SK-N-SH (cell line): Measurements from ENCODE around the gene CDHR3. TPM values are rescaled to one million over a fixed set of nuclear protein-coding genes. Genes with fewer than 3 reads are reported as not detected.

Source experiments
- CTCF ChIA-PET: fragments of 300-600, 350-600 bp; formaldehyde crosslinking; extraction: SDS; loops from one replicate; lab custom pipeline; 2021; lab: Yijun Ruan, JAX
- POLR2A ChIA-PET: fragments of 350-600 bp; sonication (Branson Sonifier 250); formaldehyde crosslinking; extraction: SDS; loops from one replicate; lab custom pipeline; 2020; ENCODE audit warnings: antibody characterized with exemption, inconsistent platforms; lab: Yijun Ruan, JAX
- DNase-seq: peaks from one replicate; pipeline ENCODE4 v3.0.0; 2012
- H2AFZ ChIP-seq: fragments of 200-600 bp; sonication (generic); 2 replicates; pipeline ENCODE4 v1.8.1; 2016; ENCODE audit warnings: antibody characterized with exemption, mild to moderate bottlenecking, low read depth
- H3F3A ChIP-seq: fragments of 200-600 bp; sonication (generic); replicated peaks from 2 replicates; pipeline ENCODE3; 2016; ENCODE audit warnings: antibody characterized with exemption, mild to moderate bottlenecking; ENCODE audit not compliant: insufficient read depth
- H3K27ac ChIP-seq, 2 experiments: fragments of 200-500 bp in 1 of 2; fragments of 200-600 bp in 1 of 2; sonication (Bioruptor generic) in 1 of 2; sonication (generic), shearing (Covaris generic) in 1 of 2; 2 replicates each; pipeline versions ENCODE4 v1.5.1 to v1.6.1; 2014 to 2016; ENCODE audit warnings: low read depth in 2 of 2, inconsistent platforms in 1 of 2, low read length in 1 of 2, mild to moderate bottlenecking in 1 of 2, mixed read lengths in 1 of 2
- H3K27me3 ChIP-seq: fragments of 200-600 bp; sonication (generic), shearing (Covaris generic); 2 replicates; pipeline ENCODE4 v1.6.1; 2016; ENCODE audit warnings: mixed run types; ENCODE audit not compliant: insufficient read depth
- H3K36me3 ChIP-seq, 2 experiments: fragments of 200-500 bp in 1 of 2; fragments of 200-600 bp in 1 of 2; sonication (Bioruptor generic) in 1 of 2; sonication (generic) in 1 of 2; replicated peaks in 1 of 2; 2 replicates each; pipeline versions ENCODE3 to v1.5.1; 2014 to 2016; ENCODE audit warnings: low read length in 1 of 2, mild to moderate bottlenecking in 1 of 2; ENCODE audit not compliant: insufficient read depth in 2 of 2, control insufficient read depth in 1 of 2
- H3K4me1 ChIP-seq, 2 experiments: fragments of 200-500 bp in 1 of 2; fragments of 200-600 bp in 1 of 2; sonication (Bioruptor generic) in 1 of 2; sonication (generic), shearing (Covaris generic) in 1 of 2; 2 replicates each; pipeline versions ENCODE4 v1.5.1 to v1.6.1; 2014 to 2016; ENCODE audit warnings: low read depth in 1 of 2, low read length in 1 of 2, mixed run types in 1 of 2; ENCODE audit not compliant: insufficient read depth in 2 of 2, control insufficient read depth in 1 of 2
- H3K4me2 ChIP-seq: fragments of 200-600 bp; sonication (generic), shearing (Covaris generic); 2 replicates; pipeline ENCODE4 v1.6.1; 2017; ENCODE audit warnings: mixed run types
- H3K4me3 ChIP-seq, 2 experiments: fragments of 200-500 bp in 1 of 2; fragments of 200-600 bp in 1 of 2; sonication (Bioruptor generic) in 1 of 2; sonication (generic), shearing (Covaris generic) in 1 of 2; 2 replicates each; pipeline versions ENCODE4 v1.5.1 to v1.8.1; 2014 to 2016; ENCODE audit warnings: low read depth in 2 of 2, inconsistent platforms in 1 of 2, low read length in 1 of 2, mild to moderate bottlenecking in 1 of 2, mixed read lengths in 1 of 2, moderate library complexity in 1 of 2
- H3K79me2 ChIP-seq: fragments of 200-600 bp; sonication (generic); 2 replicates; pipeline ENCODE4 v1.8.1; 2017; ENCODE audit warnings: mild to moderate bottlenecking; ENCODE audit not compliant: insufficient read depth
- H3K9ac ChIP-seq: fragments of 200-600 bp; sonication (generic); 2 replicates; pipeline ENCODE4 v1.6.1; 2017; ENCODE audit warnings: mixed run types
- H3K9me2 ChIP-seq: fragments of 200-600 bp; sonication (generic); 2 replicates; pipeline ENCODE4 v1.6.1; 2017; ENCODE audit warnings: mixed run types
- H3K9me3 ChIP-seq: fragments of 200-600 bp; sonication (generic); 2 replicates; pipeline ENCODE4 v1.6.1; 2017; ENCODE audit warnings: mixed run types, mild to moderate bottlenecking, moderate library complexity
- H4K20me1 ChIP-seq: fragments of 200-600 bp; sonication (generic); 2 replicates; pipeline ENCODE4 v1.6.1; 2017; ENCODE audit warnings: mild to moderate bottlenecking, mixed run types; ENCODE audit not compliant: insufficient read depth
- ELF1 ChIP-seq: IDR thresholded peaks from 2 replicates; pipeline ENCODE4 v1.4.0; 2012
- EP300 ChIP-seq, 2 experiments: IDR thresholded peaks; 2 replicates each; pipeline versions ENCODE4 v1.4.0 to v1.6.1; 2012; ENCODE audit warnings: borderline replicate concordance in 1 of 2, low read depth in 1 of 2, low read length in 1 of 2
- EZH2phosphoT487 ChIP-seq: fragments of 200-600 bp; sonication (generic); IDR thresholded peaks from 2 replicates; pipeline ENCODE4 v1.6.1; 2017; ENCODE audit warnings: low read depth, mixed run types, mild to moderate bottlenecking, antibody characterized with exemption, moderate library complexity, borderline replicate concordance
- FOSL2 ChIP-seq: IDR thresholded peaks from 2 replicates; pipeline ENCODE4 v1.4.0; 2012; ENCODE audit warnings: low read depth, mild to moderate bottlenecking, moderate library complexity, borderline replicate concordance
- FOXJ3 ChIP-seq: sonication (generic); formaldehyde crosslinking; IDR thresholded peaks from 2 replicates; pipeline ENCODE4 v1.5.1; 2020; ENCODE audit warnings: mild to moderate bottlenecking, missing genetic modification reagents
- FOXM1 ChIP-seq: IDR thresholded peaks from 2 replicates; pipeline ENCODE4 v1.4.0; 2012; ENCODE audit warnings: low read depth, mild to moderate bottlenecking
- GABPA ChIP-seq: IDR thresholded peaks from 2 replicates; pipeline ENCODE4 v1.4.0; 2012; ENCODE audit warnings: low read depth, mild to moderate bottlenecking
- GATA2 ChIP-seq: sonication (generic); formaldehyde crosslinking; IDR thresholded peaks from 2 replicates; pipeline ENCODE4 v1.5.0; 2020; ENCODE audit warnings: mild to moderate bottlenecking, missing genetic modification reagents
- JUND ChIP-seq: IDR thresholded peaks from 2 replicates; pipeline ENCODE4 v1.4.0; 2012
- MEF2A ChIP-seq: IDR thresholded peaks from 2 replicates; pipeline ENCODE4 v1.4.0; 2012; ENCODE audit warnings: low read depth, borderline replicate concordance
- NRF1 ChIP-seq: IDR thresholded peaks from 2 replicates; pipeline ENCODE4 v1.6.1; 2012; ENCODE audit warnings: low read depth, mild to moderate bottlenecking, low read length
- RFX5 ChIP-seq: IDR thresholded peaks from 2 replicates; pipeline ENCODE4 v1.6.1; 2012; ENCODE audit warnings: mild to moderate bottlenecking, improper control_type of control experiment, low read length
- SMC3 ChIP-seq: IDR thresholded peaks from 2 replicates; pipeline ENCODE4 v1.6.1; 2012; ENCODE audit warnings: low read depth, low read length, improper control_type of control experiment
- TCF12 ChIP-seq: IDR thresholded peaks from 2 replicates; pipeline ENCODE4 v1.4.0; 2012
- TEAD4 ChIP-seq: IDR thresholded peaks from 2 replicates; pipeline ENCODE4 v1.4.0; 2012; ENCODE audit warnings: mild to moderate bottlenecking, borderline replicate concordance; ENCODE audit not compliant: insufficient read depth
- WGBS: methylation state at CpG from one replicate; pipeline ENCODE4 v1.1.6; 2017; ENCODE audit warnings: low lambda C conversion rate; 5-methylcytosine and 5-hydroxymethylcytosine counted together
- polyA plus RNA-seq, 3 experiments: library from polyadenylated mRNA; depleted of rRNA; stranded (reverse); fragments of >200 nt; gene quantifications; 2 replicates each; pipeline ENCODE4 v1.2.3, GENCODE V29; 2012
- TF ChIP-seq, protein P1 (sequence below): IDR thresholded peaks from 2 replicates; pipeline ENCODE4 v1.4.0; 2012; ENCODE audit warnings: low read depth, borderline replicate concordance
- TF ChIP-seq, protein P2 (sequence below): fragments of 200-600 bp; sonication (generic); IDR thresholded peaks from 2 replicates; pipeline ENCODE4 v1.6.1; 2017; ENCODE audit warnings: antibody characterized with exemption, mild to moderate bottlenecking, moderate library complexity
- TF ChIP-seq, protein P3 (sequence below): fragments of 150-350 bp; IDR thresholded peaks from 2 replicates; pipeline ENCODE4 v1.6.1; 2017; ENCODE audit warnings: antibody characterized with exemption, low read length, low read depth, borderline replicate concordance
- TF ChIP-seq, protein P4 (sequence below): IDR thresholded peaks from 2 replicates; pipeline ENCODE4; 2012
- TF ChIP-seq, protein P5 (sequence below): fragments of 150-350 bp; IDR thresholded peaks from 2 replicates; pipeline ENCODE4 v1.6.1; 2016; ENCODE audit warnings: mild to moderate bottlenecking, low read depth, low read length

Gene CDHR3
- polyA plus RNA-seq, 1 of the 3 experiments (the other 2 are of a cell fraction): 7.5 TPM

DNA sequence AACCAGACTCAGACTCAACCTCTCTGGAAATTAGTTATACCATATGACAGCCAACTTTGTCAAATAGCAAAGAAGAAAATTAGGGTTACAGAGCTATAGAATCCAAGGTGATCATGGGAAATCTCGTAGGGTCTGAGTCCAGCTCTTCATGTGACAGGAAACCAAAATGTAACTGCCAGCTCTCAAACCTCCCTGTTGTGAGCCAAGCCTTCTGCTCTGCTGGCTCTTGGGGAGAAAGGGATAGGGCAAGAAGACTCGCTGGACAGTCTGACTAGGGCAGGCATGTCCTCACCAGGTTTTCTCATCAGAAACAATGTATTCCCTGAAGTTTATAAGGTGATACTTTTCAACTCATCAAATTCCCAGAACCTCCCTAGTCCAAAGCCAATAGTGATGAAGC lies 63.0 kb downstream of the CDHR3 start:
- Histone ChIP-seq H3K27ac (no peak overlapping the region), H3K4me3 (no peak overlapping the region), H3K9me3 (no peaks in the 10 kb centered on the region), H3K27me3 (no peaks in the 10 kb centered on the region), H4K20me1 (no peaks in the 10 kb centered on the region), H3K4me1 (peaks cover 7 to 11% of the 10 kb centered on the region in 2 experiments; a peak in 1 of 4 replicates), H3F3A (no peaks in the 10 kb centered on the region), H3K36me3 (no peaks in the 10 kb centered on the region), H3K9ac (no peak overlapping the region), H3K9me2 (no peaks in the 10 kb centered on the region), H3K79me2 (no peaks in the 10 kb centered on the region), H3K4me2 (no peak overlapping the region), H2AFZ (no peak overlapping the region)
- POLR2A ChIA-PET: no interaction called here
- WGBS: 80% methylated on average over 2 of the region's 2 CpGs
- CTCF ChIA-PET: interaction anchor here (0.9 to 8.6 kb wide), 9 partner anchors 11 to 374 kb away, joined by 3 to 101 read pairs (median 7); no protein-coding TSS in a partner anchor
- no peak for DNase-seq
- TF ChIP-seq, protein P1, sequence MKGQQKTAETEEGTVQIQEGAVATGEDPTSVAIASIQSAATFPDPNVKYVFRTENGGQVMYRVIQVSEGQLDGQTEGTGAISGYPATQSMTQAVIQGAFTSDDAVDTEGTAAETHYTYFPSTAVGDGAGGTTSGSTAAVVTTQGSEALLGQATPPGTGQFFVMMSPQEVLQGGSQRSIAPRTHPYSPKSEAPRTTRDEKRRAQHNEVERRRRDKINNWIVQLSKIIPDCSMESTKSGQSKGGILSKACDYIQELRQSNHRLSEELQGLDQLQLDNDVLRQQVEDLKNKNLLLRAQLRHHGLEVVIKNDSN: no peak
- TF ChIP-seq GABPA (no peak), JUND (no peak), EP300 (IDR thresholded peaks at IDR 0.05; ENCODE audit: borderline replicate concordance in 1 of 2, low read depth in 1 of 2, low read length in 1 of 2) (no peak), GATA2 (CRISPR knock-in tag) (no peak), EZH2phosphoT487 (no peak), NRF1 (no peak), MEF2A (no peak), ELF1 (no peak), TCF12 (no peak)

DNA sequence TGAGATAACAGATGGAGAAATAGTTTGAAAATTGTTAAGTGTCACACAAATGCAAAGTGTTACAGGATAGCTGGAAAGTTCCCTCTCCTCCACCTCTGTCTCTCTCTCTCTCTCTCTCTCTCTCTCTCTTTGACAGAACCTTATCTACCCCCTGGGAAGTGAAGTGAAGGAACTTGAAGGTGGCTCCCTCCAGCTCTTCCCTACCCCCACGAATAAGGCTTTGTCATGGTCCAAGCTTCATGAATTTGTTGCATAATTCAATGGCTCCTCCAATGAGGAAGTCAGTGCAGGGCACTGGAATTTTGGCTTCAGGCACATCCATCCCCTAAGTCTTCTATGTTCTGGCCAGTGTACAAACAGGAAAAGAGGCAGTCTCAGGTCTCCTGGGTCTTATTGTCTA lies 66.4 kb downstream of the CDHR3 start:
- no peaks in the 10 kb centered on the region for H3K36me3 ChIP-seq
- no peak for DNase-seq
- H3F3A ChIP-seq: no peaks in the 10 kb centered on the region
- 0 out of 2 replicates have a peak, but pooled peaks cover 6% of the 10 kb centered on the region for H3K27me3 ChIP-seq
- H3K9me3 ChIP-seq: no peaks in the 10 kb centered on the region
- no peak overlapping the region for H3K4me2 ChIP-seq
- no peak overlapping the region for H3K4me3 ChIP-seq
- no peak overlapping the region for H2AFZ ChIP-seq
- no peaks in the 10 kb centered on the region for H3K9me2 ChIP-seq
- WGBS: 36% methylated on average over 1 of the region's 1 CpG
- no peak overlapping the region for H3K9ac ChIP-seq
- no peaks in the 10 kb centered on the region for H4K20me1 ChIP-seq
- TF ChIP-seq, protein P2, sequence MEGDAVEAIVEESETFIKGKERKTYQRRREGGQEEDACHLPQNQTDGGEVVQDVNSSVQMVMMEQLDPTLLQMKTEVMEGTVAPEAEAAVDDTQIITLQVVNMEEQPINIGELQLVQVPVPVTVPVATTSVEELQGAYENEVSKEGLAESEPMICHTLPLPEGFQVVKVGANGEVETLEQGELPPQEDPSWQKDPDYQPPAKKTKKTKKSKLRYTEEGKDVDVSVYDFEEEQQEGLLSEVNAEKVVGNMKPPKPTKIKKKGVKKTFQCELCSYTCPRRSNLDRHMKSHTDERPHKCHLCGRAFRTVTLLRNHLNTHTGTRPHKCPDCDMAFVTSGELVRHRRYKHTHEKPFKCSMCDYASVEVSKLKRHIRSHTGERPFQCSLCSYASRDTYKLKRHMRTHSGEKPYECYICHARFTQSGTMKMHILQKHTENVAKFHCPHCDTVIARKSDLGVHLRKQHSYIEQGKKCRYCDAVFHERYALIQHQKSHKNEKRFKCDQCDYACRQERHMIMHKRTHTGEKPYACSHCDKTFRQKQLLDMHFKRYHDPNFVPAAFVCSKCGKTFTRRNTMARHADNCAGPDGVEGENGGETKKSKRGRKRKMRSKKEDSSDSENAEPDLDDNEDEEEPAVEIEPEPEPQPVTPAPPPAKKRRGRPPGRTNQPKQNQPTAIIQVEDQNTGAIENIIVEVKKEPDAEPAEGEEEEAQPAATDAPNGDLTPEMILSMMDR: no peak
- no peak for TF ChIP-seq RFX5
- TF ChIP-seq, protein P3, sequence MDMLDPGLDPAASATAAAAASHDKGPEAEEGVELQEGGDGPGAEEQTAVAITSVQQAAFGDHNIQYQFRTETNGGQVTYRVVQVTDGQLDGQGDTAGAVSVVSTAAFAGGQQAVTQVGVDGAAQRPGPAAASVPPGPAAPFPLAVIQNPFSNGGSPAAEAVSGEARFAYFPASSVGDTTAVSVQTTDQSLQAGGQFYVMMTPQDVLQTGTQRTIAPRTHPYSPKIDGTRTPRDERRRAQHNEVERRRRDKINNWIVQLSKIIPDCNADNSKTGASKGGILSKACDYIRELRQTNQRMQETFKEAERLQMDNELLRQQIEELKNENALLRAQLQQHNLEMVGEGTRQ: no peak
- no peak for TF ChIP-seq TEAD4
- TF ChIP-seq, protein P4, sequence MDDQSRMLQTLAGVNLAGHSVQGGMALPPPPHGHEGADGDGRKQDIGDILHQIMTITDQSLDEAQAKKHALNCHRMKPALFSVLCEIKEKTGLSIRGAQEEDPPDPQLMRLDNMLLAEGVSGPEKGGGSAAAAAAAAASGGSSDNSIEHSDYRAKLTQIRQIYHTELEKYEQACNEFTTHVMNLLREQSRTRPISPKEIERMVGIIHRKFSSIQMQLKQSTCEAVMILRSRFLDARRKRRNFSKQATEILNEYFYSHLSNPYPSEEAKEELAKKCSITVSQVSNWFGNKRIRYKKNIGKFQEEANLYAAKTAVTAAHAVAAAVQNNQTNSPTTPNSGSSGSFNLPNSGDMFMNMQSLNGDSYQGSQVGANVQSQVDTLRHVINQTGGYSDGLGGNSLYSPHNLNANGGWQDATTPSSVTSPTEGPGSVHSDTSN: no peak
- TF ChIP-seq, protein P5, sequence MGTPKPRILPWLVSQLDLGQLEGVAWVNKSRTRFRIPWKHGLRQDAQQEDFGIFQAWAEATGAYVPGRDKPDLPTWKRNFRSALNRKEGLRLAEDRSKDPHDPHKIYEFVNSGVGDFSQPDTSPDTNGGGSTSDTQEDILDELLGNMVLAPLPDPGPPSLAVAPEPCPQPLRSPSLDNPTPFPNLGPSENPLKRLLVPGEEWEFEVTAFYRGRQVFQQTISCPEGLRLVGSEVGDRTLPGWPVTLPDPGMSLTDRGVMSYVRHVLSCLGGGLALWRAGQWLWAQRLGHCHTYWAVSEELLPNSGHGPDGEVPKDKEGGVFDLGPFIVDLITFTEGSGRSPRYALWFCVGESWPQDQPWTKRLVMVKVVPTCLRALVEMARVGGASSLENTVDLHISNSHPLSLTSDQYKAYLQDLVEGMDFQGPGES: no peak
- no peak for TF ChIP-seq EZH2phosphoT487
- TF ChIP-seq FOXM1: no peak
- no peak for TF ChIP-seq FOSL2
- no peak for TF ChIP-seq SMC3
- no peak for TF ChIP-seq FOXJ3
- peaks cover 0 to 13% of the 10 kb centered on the region in 2 experiments; a peak in 2 of 4 replicates for H3K4me1 ChIP-seq
- CTCF ChIA-PET: interaction anchor here (0.7 to 7.4 kb wide), 8 partner anchors 9 to 152 kb away, joined by 3 to 97 read pairs (median 8); no protein-coding TSS in a partner anchor
- H3K79me2 ChIP-seq: no peaks in the 10 kb centered on the region
- POLR2A ChIA-PET: interaction anchor here (0.6 kb wide), 1 partner anchor 152 kb away, joined by 3 read pairs; no protein-coding TSS in a partner anchor
- no peak overlapping the region for H3K27ac ChIP-seq
